ENCODE measurements around the gene CHAD.

CHAD gene

DNA sequence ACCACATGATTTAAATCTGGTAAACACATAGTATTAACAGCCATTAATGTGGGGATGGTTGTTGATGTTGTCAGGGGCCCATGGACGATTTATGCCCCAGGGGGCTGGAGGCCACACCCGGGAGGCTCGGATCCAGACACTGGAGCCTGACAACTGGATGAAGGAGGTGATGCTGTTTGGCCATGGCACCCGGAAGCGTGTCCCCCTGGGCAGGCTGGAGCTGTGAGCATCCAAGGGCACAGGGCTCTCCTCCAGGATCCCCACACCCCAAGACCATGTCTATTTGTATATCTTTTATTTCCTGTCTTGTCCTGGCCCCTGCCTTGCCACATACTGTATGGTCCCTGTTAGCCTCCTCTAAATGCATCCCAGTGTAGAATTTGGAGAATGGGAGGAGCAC is 14.6 kb upstream of the CHAD start:
- no peak for TF ChIP-seq CTCF (IDR thresholded peaks at IDR 0.05; ENCODE audit: insufficient read depth, low read depth, low read length, missing control alignments)
- H3K4me3 ChIP-seq (ENCODE audit: low read length), result no peak overlapping the region
- DNase-seq (ENCODE audit: low read depth), result no peak

DNA sequence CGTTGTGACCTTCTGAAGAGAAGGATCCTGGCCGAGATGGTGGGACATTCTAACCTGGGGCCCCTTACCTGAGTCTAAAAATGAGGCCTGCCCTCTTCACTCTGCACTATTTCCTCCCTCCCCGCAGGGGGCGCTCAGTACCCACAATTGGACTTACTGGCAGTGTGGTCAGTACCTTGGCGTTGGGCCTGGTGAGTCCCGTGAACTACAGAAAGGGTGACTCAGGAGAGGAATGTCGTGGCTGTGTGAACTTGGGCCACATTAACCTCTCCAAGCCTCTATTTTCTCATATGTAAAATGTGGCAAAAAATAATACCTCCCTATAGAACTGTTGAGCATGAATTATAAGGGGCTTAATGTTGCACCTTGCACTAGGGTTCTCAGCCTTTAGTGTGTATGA is 13.8 kb upstream of the CHAD start:
- DNase-seq (ENCODE audit: low read depth), result peak; percentile 88
- H3K4me3 ChIP-seq (ENCODE audit: low read length), result no peak overlapping the region
- peak; percentile 95 for TF ChIP-seq CTCF (IDR thresholded peaks at IDR 0.05; ENCODE audit: insufficient read depth, low read depth, low read length, missing control alignments)

GRCh38 chr17:50482110-50482509 is 13.4 kb upstream of the CHAD start:
- no peak for DNase-seq (ENCODE audit: low read depth)
- TF ChIP-seq CTCF (IDR thresholded peaks at IDR 0.05; ENCODE audit: insufficient read depth, low read depth, low read length, missing control alignments), result no peak

GRCh38 chr17:50481648-50482047 is 13.0 kb upstream of the CHAD start:
- DNase-seq (ENCODE audit: low read depth), result no peak
- TF ChIP-seq CTCF (IDR thresholded peaks at IDR 0.05; ENCODE audit: insufficient read depth, low read depth, low read length, missing control alignments), result no peak
- no peak overlapping the region for H3K4me3 ChIP-seq (ENCODE audit: low read length)

More at GRCh38 chr17:50482110-50482509, 13.4 kb upstream of the CHAD start:
- H3K4me3 ChIP-seq (ENCODE audit: low read length), result no peak overlapping the region

GRCh38 chr17:50480854-50481490 is 12.3 kb upstream of the CHAD start:
- peak; percentile 65 for DNase-seq (ENCODE audit: low read depth)
- no peak overlapping the region for H3K4me3 ChIP-seq (ENCODE audit: low read length)
- no peak for TF ChIP-seq CTCF (IDR thresholded peaks at IDR 0.05; ENCODE audit: insufficient read depth, low read depth, low read length, missing control alignments)

- no peak overlapping the region for H3K4me3 ChIP-seq (ENCODE audit: low read length)
- no peak for DNase-seq (ENCODE audit: low read depth)
- no peak for TF ChIP-seq CTCF (IDR thresholded peaks at IDR 0.05; ENCODE audit: insufficient read depth, low read depth, low read length, missing control alignments)
Measured at GRCh38 chr17:50480142-50480764, 11.6 kb upstream of the CHAD start.

Measured in epithelial cell of esophagus (primary cell).